AG04450 (cell line): ENCODE measurements around the gene FBXO24. TPM values are rescaled to one million over a fixed set of nuclear protein-coding genes. Genes with fewer than 3 reads are reported as not detected.

Experiments used
- CTCF ChIA-PET: fragments of 300-600, 350-600 bp; formaldehyde crosslinking; extraction: SDS; loops from one replicate; lab custom pipeline; 2022; ENCODE audit warnings: antibody characterized with exemption, inconsistent platforms; lab: Charles Lee
- POLR2A ChIA-PET: fragments of 350-600 bp; formaldehyde crosslinking; extraction: SDS; loops from one replicate; lab custom pipeline; 2021; ENCODE audit warnings: antibody characterized with exemption, inconsistent platforms; lab: Yijun Ruan, JAX
- DNase-seq: peaks from one replicate; pipeline ENCODE4 v3.0.0-alpha.2; 2011; ENCODE audit warnings: low read depth, low spot score
- H3K27ac ChIP-seq: one replicate; pipeline ENCODE4 v1.5.1; 2012; ENCODE audit warnings: low read depth, low read length, control low read depth
- H3K27me3 ChIP-seq: one replicate; pipeline ENCODE4 v1.6.0; 2012; ENCODE audit warnings: low read length; ENCODE audit not compliant: control insufficient read depth, insufficient read depth
- H3K4me3 ChIP-seq: 2 replicates; pipeline ENCODE4 v1.5.1; 2011; ENCODE audit warnings: mild to moderate bottlenecking, low read depth, low read length, control low read depth
- H3K9me3 ChIP-seq: 2 replicates; pipeline ENCODE4 v1.5.1; 2012; ENCODE audit warnings: low read length; ENCODE audit not compliant: control insufficient read depth, insufficient read depth
- polyA plus RNA-seq: library from polyadenylated mRNA; depleted of rRNA; stranded (reverse); fragments of >200 nt; gene quantifications from 2 replicates; pipeline ENCODE4 v1.2.3, GENCODE V29; 2011
- TF ChIP-seq, protein P1 (sequence below): IDR thresholded peaks from 2 replicates; pipeline ENCODE4 v1.5.1; 2011; ENCODE audit warnings: low read depth, low read length, control low read depth, inconsistent platforms

FBXO24 gene
- polyA plus RNA-seq, 1 experiment = 0.29 TPM

DNA sequence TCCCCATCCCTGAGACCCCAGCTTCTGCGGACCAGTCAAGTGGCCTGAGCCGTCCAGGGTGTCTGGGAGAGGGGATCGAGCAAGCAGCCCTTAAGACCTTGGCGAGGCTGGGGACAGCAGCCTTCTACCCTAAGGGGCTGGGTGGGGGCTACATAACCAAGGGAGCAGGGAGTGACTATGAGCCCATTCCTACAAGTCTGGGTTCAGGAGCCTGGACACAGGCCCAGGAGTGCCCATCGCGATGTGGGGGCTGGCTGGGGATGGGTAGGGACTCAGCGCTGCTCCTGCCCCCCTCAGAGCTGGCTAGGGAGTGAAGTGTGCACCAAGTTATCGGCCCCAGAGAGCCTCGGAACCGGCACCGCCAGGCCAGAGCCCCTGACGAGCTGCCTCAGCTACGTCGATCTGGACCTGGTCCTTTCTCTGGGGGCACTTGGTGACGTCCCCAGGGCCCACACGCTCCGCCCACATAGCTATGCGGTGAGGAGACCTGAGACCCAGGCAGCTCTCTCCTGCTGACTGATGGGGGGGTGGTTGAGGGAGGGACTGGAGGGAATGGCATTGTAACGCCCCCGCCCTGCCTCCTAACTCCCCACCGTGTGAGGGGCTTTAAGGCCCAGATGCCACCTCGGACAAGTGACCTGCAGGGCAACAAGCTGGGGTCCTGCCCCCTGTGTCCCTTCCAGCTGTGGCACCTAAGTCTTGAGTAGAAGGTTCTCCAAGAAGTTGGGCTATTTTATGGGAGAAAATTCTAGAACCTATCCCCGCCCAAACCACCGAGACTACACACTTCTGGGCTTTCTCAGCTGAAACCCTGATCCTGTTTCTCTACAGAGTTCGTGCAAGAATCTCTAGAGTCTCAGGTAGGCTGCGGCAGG, 14.9 kb upstream of the FBXO24 start:
- DNase-seq = no peak
- H3K4me3 ChIP-seq = no peak overlapping the region
- H3K9me3 ChIP-seq = no peaks in the 10 kb centered on the region; the same call in 1 of the 2 replicates
- no peak overlapping the region for H3K27ac ChIP-seq
- H3K27me3 ChIP-seq = peaks cover 2% of the 10 kb centered on the region
- TF ChIP-seq, protein P1, sequence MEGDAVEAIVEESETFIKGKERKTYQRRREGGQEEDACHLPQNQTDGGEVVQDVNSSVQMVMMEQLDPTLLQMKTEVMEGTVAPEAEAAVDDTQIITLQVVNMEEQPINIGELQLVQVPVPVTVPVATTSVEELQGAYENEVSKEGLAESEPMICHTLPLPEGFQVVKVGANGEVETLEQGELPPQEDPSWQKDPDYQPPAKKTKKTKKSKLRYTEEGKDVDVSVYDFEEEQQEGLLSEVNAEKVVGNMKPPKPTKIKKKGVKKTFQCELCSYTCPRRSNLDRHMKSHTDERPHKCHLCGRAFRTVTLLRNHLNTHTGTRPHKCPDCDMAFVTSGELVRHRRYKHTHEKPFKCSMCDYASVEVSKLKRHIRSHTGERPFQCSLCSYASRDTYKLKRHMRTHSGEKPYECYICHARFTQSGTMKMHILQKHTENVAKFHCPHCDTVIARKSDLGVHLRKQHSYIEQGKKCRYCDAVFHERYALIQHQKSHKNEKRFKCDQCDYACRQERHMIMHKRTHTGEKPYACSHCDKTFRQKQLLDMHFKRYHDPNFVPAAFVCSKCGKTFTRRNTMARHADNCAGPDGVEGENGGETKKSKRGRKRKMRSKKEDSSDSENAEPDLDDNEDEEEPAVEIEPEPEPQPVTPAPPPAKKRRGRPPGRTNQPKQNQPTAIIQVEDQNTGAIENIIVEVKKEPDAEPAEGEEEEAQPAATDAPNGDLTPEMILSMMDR = no peak
- CTCF ChIA-PET = interaction anchor here (0.9 to 1.0 kb wide), 2 partner anchors 11 to 88 kb away, joined by 3 to 9 read pairs; no protein-coding TSS in a partner anchor
- POLR2A ChIA-PET = interaction anchor here (0.7 to 2.8 kb wide), 2 partner anchors 14 to 102 kb away, joined by 13 to 20 read pairs; partner anchors contain the start of genes FBXO24, GNB2 and LRCH4

- CTCF ChIA-PET = interaction anchor here (0.9 kb wide), 1 partner anchor 12 kb away, joined by 9 read pairs; no protein-coding TSS in a partner anchor
- TF ChIP-seq, protein P1 = no peak
Measured at GRCh38 chr7:100571829-100572116, 14.4 kb upstream of the FBXO24 start.

DNA sequence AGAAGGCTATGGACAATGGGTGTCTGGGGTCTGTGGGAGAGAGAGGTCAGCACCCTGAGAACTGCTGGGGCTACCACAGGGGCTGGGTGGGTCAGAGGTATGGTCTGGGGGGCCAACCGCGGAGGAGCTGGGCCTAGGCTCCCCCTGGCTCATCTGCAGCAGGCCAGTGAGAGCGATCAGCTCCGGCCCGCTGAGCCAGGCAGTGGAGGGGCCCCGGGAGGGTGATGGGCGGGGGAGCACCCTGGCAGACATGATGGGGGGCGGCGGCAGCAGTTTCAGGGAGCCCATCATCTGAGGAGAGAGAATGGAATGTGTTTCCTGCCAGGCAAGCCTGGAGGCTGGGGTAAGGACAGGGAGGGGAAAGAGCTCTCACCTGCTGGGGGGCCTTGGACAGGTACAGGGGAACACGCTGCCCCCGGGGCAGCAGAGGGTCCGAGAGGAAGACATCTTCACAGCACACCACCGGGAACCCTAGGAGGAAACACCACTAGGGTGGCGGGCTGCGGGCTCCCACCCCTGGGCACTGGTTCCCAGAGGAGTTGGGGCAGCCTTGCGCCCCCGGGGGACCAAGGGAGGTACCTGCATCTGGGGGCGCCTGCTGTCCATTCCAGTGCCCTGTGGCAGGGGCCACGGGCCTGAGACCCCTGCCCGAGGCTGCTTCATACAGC, 13.7 kb upstream of the FBXO24 start:
- Histone ChIP-seq H3K9me3 (no peaks in the 10 kb centered on the region; the same call in 1 of the 2 replicates), H3K27me3 (peaks cover 2% of the 10 kb centered on the region), H3K4me3 (no peak overlapping the region), H3K27ac (no peak overlapping the region)
- POLR2A ChIA-PET = interaction anchor here (0.6 to 2.8 kb wide), 3 partner anchors 11 to 92 kb away, joined by 3 to 20 read pairs (median 3); partner anchors contain the start of genes FBXO24 and LRCH4
- no peak for DNase-seq
- TF ChIP-seq, protein P1 = no peak
- CTCF ChIA-PET = interaction anchor here (1.5 to 1.6 kb wide), 2 partner anchors 8 to 13 kb away, joined by 6 to 8 read pairs; no protein-coding TSS in a partner anchor

More at GRCh38 chr7:100571829-100572116, 14.4 kb upstream of the FBXO24 start:
- Histone ChIP-seq H3K4me3 (no peak overlapping the region), H3K27me3 (peaks cover 2% of the 10 kb centered on the region), H3K27ac (no peak overlapping the region), H3K9me3 (no peaks in the 10 kb centered on the region; the same call in 1 of the 2 replicates)
- POLR2A ChIA-PET = interaction anchor here (2.8 kb wide), 1 partner anchor 14 kb away, joined by 20 read pairs; the partner anchor contains the start of genes FBXO24 and LRCH4
- DNase-seq = no peak

DNA sequence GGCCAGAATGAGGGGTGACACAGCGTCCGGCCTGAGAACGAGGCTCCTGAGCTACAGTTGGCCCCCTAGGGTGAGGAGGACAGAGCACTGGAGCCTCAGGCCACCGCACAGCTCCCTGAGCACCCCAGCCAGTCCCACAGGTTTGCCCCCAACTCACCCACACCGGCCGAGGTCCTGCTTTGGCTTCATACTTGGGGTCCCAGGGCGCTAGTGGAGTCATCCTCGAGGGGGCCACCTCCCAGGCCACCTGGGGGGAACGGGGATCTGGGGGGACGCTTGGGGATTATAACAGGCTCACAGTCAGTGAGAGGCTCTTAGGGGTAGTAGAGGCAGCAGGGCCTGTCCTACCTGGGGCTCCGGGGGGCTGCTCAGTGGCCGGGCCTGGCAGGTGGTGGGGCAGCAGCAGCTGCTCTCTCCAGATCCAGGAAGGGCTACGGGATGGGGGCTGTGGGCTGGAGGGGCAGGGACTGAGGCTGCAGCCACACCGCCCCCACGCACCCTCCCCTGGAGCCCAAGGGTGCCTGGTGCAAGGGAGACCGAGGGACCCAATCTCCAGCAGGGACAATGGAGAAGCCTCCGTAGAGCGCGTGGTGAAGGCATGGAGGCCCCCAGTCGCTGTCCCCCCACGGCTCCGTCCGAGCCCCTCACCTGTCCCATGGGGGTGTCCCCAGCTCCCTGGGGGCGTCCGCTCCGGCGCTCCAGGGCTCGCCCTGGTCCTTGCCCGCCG, 13.0 kb upstream of the FBXO24 start:
- CTCF ChIA-PET = interaction anchor here (1.5 to 1.6 kb wide), 2 partner anchors 9 to 13 kb away, joined by 6 to 8 read pairs; no protein-coding TSS in a partner anchor
- TF ChIP-seq, protein P1 = no peak
- H3K4me3 ChIP-seq = no peak overlapping the region
- H3K27ac ChIP-seq = no peak overlapping the region
- DNase-seq = no peak
- peaks cover 2% of the 10 kb centered on the region for H3K27me3 ChIP-seq
- no peaks in the 10 kb centered on the region; the same call in 1 of the 2 replicates for H3K9me3 ChIP-seq
- POLR2A ChIA-PET = interaction anchor here (0.7 to 2.8 kb wide), 2 partner anchors 11 to 12 kb away, joined by 3 to 20 read pairs; partner anchors contain the start of genes FBXO24 and LRCH4
